Neuronal stem cell (in vitro differentiated cells): ENCODE data around the gene PATJ.

Source experiments
- DNase-seq: peaks from one replicate; pipeline ENCODE4 v3.0.0-alpha.2; 2013; ENCODE audit warnings: low spot score
- H2AFZ ChIP-seq: one replicate; pipeline ENCODE4 v1.6.1; 2013; ENCODE audit warnings: mild to moderate bottlenecking, low read length, inconsistent platforms
- H2AK5ac ChIP-seq: 2 replicates; pipeline ENCODE4 v1.6.1; 2013; ENCODE audit warnings: low read depth, mild to moderate bottlenecking, inconsistent platforms, low read length, moderate library complexity, mixed read lengths
- H2BK120ac ChIP-seq: 2 replicates; pipeline ENCODE4 v1.6.1; 2013; ENCODE audit warnings: low read depth, mild to moderate bottlenecking, inconsistent platforms, low read length, moderate library complexity, mixed read lengths
- H2BK12ac ChIP-seq: one replicate; pipeline ENCODE4 v1.6.1; 2013; ENCODE audit warnings: low read length, inconsistent platforms
- H2BK15ac ChIP-seq: 2 replicates; pipeline ENCODE4 v1.6.1; 2013; ENCODE audit warnings: mild to moderate bottlenecking, low read length, inconsistent platforms, mixed read lengths
- H2BK5ac ChIP-seq: one replicate; pipeline ENCODE4 v1.6.1; 2013; ENCODE audit warnings: inconsistent platforms, mild to moderate bottlenecking, low read length, moderate library complexity
- H3K14ac ChIP-seq: one replicate; pipeline ENCODE4 v1.6.1; 2013; ENCODE audit warnings: low read length, inconsistent platforms
- H3K18ac ChIP-seq: 2 replicates; pipeline ENCODE4 v1.6.1; 2013; ENCODE audit warnings: low read length, inconsistent platforms
- H3K23ac ChIP-seq: 2 replicates; pipeline ENCODE4 v1.6.1; 2013; ENCODE audit warnings: low read depth, mild to moderate bottlenecking, mixed read lengths, low read length, inconsistent platforms; ENCODE audit not compliant: poor library complexity
- H3K27ac ChIP-seq: replicated peaks from 3 replicates; pipeline ENCODE4 v1.5.1; 2013; ENCODE audit warnings: low read length, inconsistent platforms
- H3K27me3 ChIP-seq, 3 experiments: 2 replicates each; pipeline ENCODE4 v1.6.1; 2013; ENCODE audit warnings: low read length in 3 of 3, mild to moderate bottlenecking in 2 of 3, inconsistent platforms in 1 of 3, low read depth in 1 of 3, mixed read lengths in 1 of 3, moderate library complexity in 1 of 3; ENCODE audit not compliant: control insufficient read depth in 3 of 3, insufficient read depth in 3 of 3
- H3K36me3 ChIP-seq, 2 donors: replicated peaks in 1 of 2; 2 replicates each; pipeline ENCODE4 v1.6.1; 2013; ENCODE audit warnings: low read length in 2 of 2; ENCODE audit not compliant: control insufficient read depth in 2 of 2, insufficient read depth in 2 of 2
- H3K4ac ChIP-seq: 2 replicates; pipeline ENCODE4 v1.6.1; 2013; ENCODE audit warnings: inconsistent platforms, mild to moderate bottlenecking, low read length, moderate library complexity
- H3K4me1 ChIP-seq, 2 donors: 1 replicate in 1 of 2; 2 replicates in 1 of 2; pipeline ENCODE4 v1.6.1; 2013; ENCODE audit warnings: low read length in 2 of 2, low read depth in 1 of 2; ENCODE audit not compliant: control insufficient read depth in 2 of 2, insufficient read depth in 1 of 2
- H3K4me2 ChIP-seq: one replicate; pipeline ENCODE4 v1.6.1; 2013; ENCODE audit warnings: mild to moderate bottlenecking, low read length, inconsistent platforms; ENCODE audit not compliant: insufficient read depth, poor library complexity, severe bottlenecking
- H3K4me3 ChIP-seq, 2 donors: 2 replicates each; pipeline ENCODE4 v1.5.1; 2013; ENCODE audit warnings: low read length in 2 of 2, mild to moderate bottlenecking in 2 of 2, inconsistent platforms in 1 of 2, moderate library complexity in 1 of 2
- H3K79me1 ChIP-seq: one replicate; pipeline ENCODE4 v1.6.1; 2013; ENCODE audit warnings: low read depth, mild to moderate bottlenecking, inconsistent platforms, low read length, moderate library complexity
- H3K9ac ChIP-seq: one replicate; pipeline ENCODE4 v1.6.1; 2013; ENCODE audit warnings: mild to moderate bottlenecking, low read depth, low read length, inconsistent platforms; ENCODE audit not compliant: poor library complexity
- H3K9me3 ChIP-seq, 2 donors: replicated peaks in 1 of 2; 2 replicates each; pipeline versions ENCODE3 to v1.6.1; 2013; ENCODE audit warnings: low read length in 2 of 2, mild to moderate bottlenecking in 2 of 2, inconsistent platforms in 1 of 2, low read depth in 1 of 2, mixed read lengths in 1 of 2, moderate library complexity in 1 of 2; ENCODE audit not compliant: control insufficient read depth in 2 of 2, insufficient read depth in 1 of 2
- H4K8ac ChIP-seq: one replicate; pipeline ENCODE4 v1.6.1; 2013; ENCODE audit warnings: low read depth, mild to moderate bottlenecking, inconsistent platforms, low read length, moderate library complexity
- H4K91ac ChIP-seq: one replicate; pipeline ENCODE4 v1.6.1; 2013; ENCODE audit warnings: low read length, low read depth, mild to moderate bottlenecking, inconsistent platforms; ENCODE audit not compliant: poor library complexity
- WGBS, 2 donors: extraction: QIAGEN DNeasy Blood & Tissue Kit; methylation state at CpG; one replicate each; pipeline ENCODE4 v1.1.7; 2013; ENCODE audit warnings: missing lambda C conversion rate in 2 of 2, mixed read lengths in 1 of 2; ENCODE audit not compliant: insufficient read length in 2 of 2, insufficient replicate concordance in 1 of 2; ENCODE audit errors: extremely low coverage in 2 of 2; 5-methylcytosine and 5-hydroxymethylcytosine counted together

The PATJ gene

GRCh38 chr1:61953076-61953789, 211.0 kb downstream of the PATJ start:
- Histone ChIP-seq H2AFZ (no peak overlapping the region), H3K9ac (no peak overlapping the region), H3K23ac (no peak overlapping the region), H3K9me3 (no peaks in the 10 kb centered on the region), H3K4me2 (no peak overlapping the region), H3K27ac (no peak overlapping the region), H2BK5ac (no peak overlapping the region), H3K14ac (no peak overlapping the region), H2BK12ac (no peak overlapping the region), H3K4ac (no peak overlapping the region), H2BK120ac (no peak overlapping the region), H3K18ac (no peak overlapping the region), H3K27me3 (no peaks in the 10 kb centered on the region), H3K36me3 (no peaks in the 10 kb centered on the region), H3K4me3 (no peak overlapping the region), H3K4me1 (peaks cover 3 to 4% of the 10 kb centered on the region in 2 donors), H4K8ac (no peak overlapping the region), H2AK5ac (no peak overlapping the region), H4K91ac (no peak overlapping the region), H2BK15ac (no peak overlapping the region), H3K79me1 (no peaks in the 10 kb centered on the region)
- no CpG with 5 or more reads among the region's 2 CpGs for WGBS, 2 donors
- no peak for DNase-seq

GRCh38 chr1:61953790-61954150, 211.5 kb downstream of the PATJ start:
- H3K79me1 ChIP-seq = no peaks in the 10 kb centered on the region
- no CpG with 5 or more reads among the region's 3 CpGs for WGBS, 2 donors
- H3K14ac ChIP-seq = no peak overlapping the region
- no peaks in the 10 kb centered on the region for H3K36me3 ChIP-seq
- H2BK12ac ChIP-seq = no peak overlapping the region
- H3K23ac ChIP-seq = no peak overlapping the region
- no peak overlapping the region for H4K91ac ChIP-seq
- no peaks in the 10 kb centered on the region for H3K9me3 ChIP-seq
- H2BK120ac ChIP-seq = no peak overlapping the region
- no peak overlapping the region for H3K27ac ChIP-seq
- H3K4me3 ChIP-seq = no peak overlapping the region
- H2AFZ ChIP-seq = no peak overlapping the region
- no peak overlapping the region for H2BK15ac ChIP-seq
- H2BK5ac ChIP-seq = no peak overlapping the region
- no peak overlapping the region for H3K9ac ChIP-seq
- no peak overlapping the region for H3K18ac ChIP-seq
- no peak overlapping the region for H4K8ac ChIP-seq
- DNase-seq = no peak
- peaks cover 3 to 4% of the 10 kb centered on the region in 2 donors for H3K4me1 ChIP-seq
- H3K27me3 ChIP-seq = no peaks in the 10 kb centered on the region
- H2AK5ac ChIP-seq = no peak overlapping the region
- no peak overlapping the region for H3K4me2 ChIP-seq
- no peak overlapping the region for H3K4ac ChIP-seq

GRCh38 chr1:61955261-61955660, 213.0 kb downstream of the PATJ start:
- no peak overlapping the region for H3K18ac ChIP-seq
- no peak overlapping the region for H2AK5ac ChIP-seq
- no peak overlapping the region for H2BK120ac ChIP-seq
- no peak overlapping the region for H3K4ac ChIP-seq
- no peaks in the 10 kb centered on the region for H3K36me3 ChIP-seq
- peaks cover 3 to 4% of the 10 kb centered on the region in 2 donors for H3K4me1 ChIP-seq
- no peak overlapping the region for H3K4me3 ChIP-seq
- no CpG with 5 or more reads among the region's 1 CpG for WGBS, 2 donors
- no peak overlapping the region for H2BK12ac ChIP-seq
- no peak overlapping the region for H3K14ac ChIP-seq
- no peak overlapping the region for H3K9ac ChIP-seq
- no peak overlapping the region for H4K91ac ChIP-seq
- no peak overlapping the region for H3K4me2 ChIP-seq
- H2BK15ac ChIP-seq = no peak overlapping the region
- no peak overlapping the region for H2BK5ac ChIP-seq
- H4K8ac ChIP-seq = no peak overlapping the region
- H3K27me3 ChIP-seq = no peaks in the 10 kb centered on the region
- H3K9me3 ChIP-seq = no peaks in the 10 kb centered on the region
- H3K23ac ChIP-seq = no peak overlapping the region
- H3K27ac ChIP-seq = no peak overlapping the region
- H2AFZ ChIP-seq = no peak overlapping the region
- no peaks in the 10 kb centered on the region for H3K79me1 ChIP-seq
- DNase-seq = no peak

GRCh38 chr1:61956016-61956645, 213.9 kb downstream of the PATJ start:
- Histone ChIP-seq H2AFZ (no peak overlapping the region), H3K18ac (no peak overlapping the region), H3K27ac (no peak overlapping the region), H3K4ac (no peak overlapping the region), H3K9ac (no peak overlapping the region), H3K36me3 (no peaks in the 10 kb centered on the region), H3K4me1 (peaks cover 3 to 4% of the 10 kb centered on the region in 2 donors), H2BK12ac (no peak overlapping the region), H4K91ac (no peak overlapping the region), H3K9me3 (no peaks in the 10 kb centered on the region), H3K4me2 (no peak overlapping the region), H3K23ac (no peak overlapping the region), H3K27me3 (no peaks in the 10 kb centered on the region), H4K8ac (no peak overlapping the region), H2AK5ac (no peak overlapping the region), H2BK5ac (no peak overlapping the region), H3K14ac (no peak overlapping the region), H3K79me1 (no peaks in the 10 kb centered on the region), H3K4me3 (no peak overlapping the region), H2BK120ac (no peak overlapping the region), H2BK15ac (no peak overlapping the region)
- WGBS, 2 donors = no CpG with 5 or more reads among the region's 6 CpGs
- no peak for DNase-seq
